Motor neuron (in vitro differentiated cells): Measurements from ENCODE around the gene KLHDC4. TPM values are rescaled to one million over a fixed set of nuclear protein-coding genes. Genes with fewer than 3 reads are reported as not detected.
"Not testable (repeated sequence)": the region's sequence is repeated elsewhere in the genome, so short reads cannot be mapped to it uniquely, and the experiment has no call there.

Experiments used
- ATAC-seq, 8 experiments: fragments of 200-7000 bp; cut with Tn5 transposase; replicated peaks in 6 of 8; 2 replicates each; pipeline ENCODE4 v1.8.0; 2021; ENCODE audit warnings: mild to moderate bottlenecking in 8 of 8, moderate library complexity in 8 of 8
- H3K27ac ChIP-seq, 2 donors: fragments of 250-450 bp; sonication (Bioruptor Pico); 2 replicates each; pipeline ENCODE4 v1.9.0; 2021; ENCODE audit warnings: antibody characterized with exemption in 2 of 2, mild to moderate bottlenecking in 2 of 2, moderate library complexity in 1 of 2
- H3K4me1 ChIP-seq, 2 donors: fragments of 250-450 bp; sonication (Bioruptor Pico); replicated peaks in 1 of 2; 2 replicates each; pipeline ENCODE4 v1.6.1; 2021; ENCODE audit warnings: antibody characterized with exemption in 2 of 2, mild to moderate bottlenecking in 2 of 2, moderate library complexity in 1 of 2
- H3K4me3 ChIP-seq, 5 donors: fragments of 250-450 bp; sonication (Bioruptor Pico); 2 replicates each; pipeline ENCODE4 v1.9.0; 2021; ENCODE audit warnings: antibody characterized with exemption in 5 of 5, mild to moderate bottlenecking in 5 of 5, moderate library complexity in 4 of 5
- WGBS, 10 experiments: fragments of 450-650 bp; shearing (Covaris generic); methylation state at CpG; one replicate each; pipeline ENCODE4 v1.0.0; 2022; 5-methylcytosine and 5-hydroxymethylcytosine counted together
- in situ Hi-C, 9 experiments: fragments of 400-800 bp; cut with MboI; loops; one replicate each; pipeline ENCODE4 v1.15.0; 2021; ENCODE audit warnings: low sequenced_read_pairs in 9 of 9, low pct_unique_long_range_greater_than_20kb in 2 of 9; ENCODE audit not compliant: unreplicated experiment in 9 of 9
- total RNA-seq, 8 experiments: library from RNA; unstranded; fragments of 300-600 nt; gene quantifications; 2 replicates each; pipeline versions ENCODE4 v1.2.3 to v1.2.4, GENCODE V29; 2022

Gene KLHDC4
- total RNA-seq, 8 experiments from 2014 or later, result 18.1 to 49.7 (median 22.4) TPM

DNA sequence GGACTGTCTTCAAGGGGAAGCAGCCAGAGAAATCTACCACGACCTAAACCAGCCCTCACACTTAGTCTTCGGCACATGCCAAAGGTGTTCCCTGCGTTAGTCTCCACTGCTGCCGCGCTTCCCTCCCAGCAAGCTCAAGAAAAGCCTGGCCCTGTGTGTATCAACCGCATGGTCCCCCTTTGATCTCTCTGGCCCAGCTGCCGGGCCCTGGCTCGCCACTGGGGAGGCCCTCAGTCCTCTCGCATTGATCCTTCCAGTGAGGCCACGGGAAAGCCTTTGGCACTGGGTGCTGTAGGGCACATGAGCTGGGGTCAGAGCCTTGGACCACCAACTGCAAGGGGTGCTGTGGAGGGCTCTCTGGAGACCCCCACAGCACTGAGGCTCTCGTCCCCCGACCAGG, 29.6 kb upstream of the KLHDC4 start:
- ATAC-seq, result no peak
- 41 to 87% (median 67%) methylated on average over 1 to 9 of the region's 12 CpGs; no CpG with 5 or more reads in 5 of the 10 experiments for WGBS, 10 experiments
- Histone ChIP-seq H3K4me3 (no peak overlapping the region), H3K27ac (no peak overlapping the region), H3K4me1 (no peaks in the 10 kb centered on the region)
- in situ Hi-C loops, result loop anchor here in 2 of 9 experiments (25.0 kb wide), 1 partner anchor 92 kb away; no protein-coding TSS in a partner anchor

- no peak overlapping the region for H3K27ac ChIP-seq
- in situ Hi-C loops, result loop anchor here in 2 of 9 experiments (25.0 kb wide), 1 partner anchor 93 kb away; no protein-coding TSS in a partner anchor
- 46 to 100% (median 92%) methylated on average over 1 to 7 of the region's 14 CpGs; no CpG with 5 or more reads in 5 of the 10 experiments for WGBS, 10 experiments
Measured at GRCh38 chr16:87794485-87795078, 28.8 kb upstream of the KLHDC4 start.

DNA sequence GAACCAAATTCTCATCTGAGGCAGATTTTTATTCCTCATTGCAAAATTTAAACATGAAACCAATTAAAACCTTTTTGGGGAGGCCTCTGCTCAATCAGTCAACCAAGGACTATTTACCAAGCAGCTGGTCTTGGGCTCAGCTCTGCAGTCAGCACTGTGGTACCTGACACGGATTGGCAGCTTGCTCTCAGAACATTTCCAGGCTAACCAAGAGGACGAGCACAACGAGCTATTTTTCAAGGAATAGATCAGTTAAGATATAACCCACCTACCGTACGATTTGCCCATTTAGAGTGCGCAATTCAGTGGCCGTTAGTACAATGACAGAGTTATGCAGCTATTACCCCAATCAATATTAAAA, 26.4 kb upstream of the KLHDC4 start:
- 64 to 86% (median 74%) methylated on average over 5 to 7 of the region's 7 CpGs; no CpG with 5 or more reads in 5 of the 10 experiments for WGBS, 10 experiments
- in situ Hi-C loops, result loop anchor here in 2 of 9 experiments (25.0 kb wide), 1 partner anchor 95 kb away; no protein-coding TSS in a partner anchor
- ATAC-seq, result no peak
- no peak overlapping the region for H3K27ac ChIP-seq
- H3K4me3 ChIP-seq, result no peak overlapping the region
- no peaks in the 10 kb centered on the region for H3K4me1 ChIP-seq

More at GRCh38 chr16:87794485-87795078, 28.8 kb upstream of the KLHDC4 start:
- no peak overlapping the region for H3K4me3 ChIP-seq
- H3K4me1 ChIP-seq, result no peaks in the 10 kb centered on the region
- ATAC-seq, result no peak

- Histone ChIP-seq H3K4me3 (no peak overlapping the region), H3K4me1 (no peaks in the 10 kb centered on the region), H3K27ac (no peak overlapping the region)
- in situ Hi-C loops, result loop anchor here in 2 of 9 experiments (25.0 kb wide), 1 partner anchor 96 kb away; no protein-coding TSS in a partner anchor
- ATAC-seq, result peak in 3 of 8 experiments; percentile 14 to 25 (median 18)
- 53 to 91% (median 79%) methylated on average over 4 to 10 of the region's 32 CpGs; no CpG with 5 or more reads in 5 of the 10 experiments for WGBS, 10 experiments
Measured at GRCh38 chr16:87791295-87792204, 25.8 kb upstream of the KLHDC4 start.

DNA sequence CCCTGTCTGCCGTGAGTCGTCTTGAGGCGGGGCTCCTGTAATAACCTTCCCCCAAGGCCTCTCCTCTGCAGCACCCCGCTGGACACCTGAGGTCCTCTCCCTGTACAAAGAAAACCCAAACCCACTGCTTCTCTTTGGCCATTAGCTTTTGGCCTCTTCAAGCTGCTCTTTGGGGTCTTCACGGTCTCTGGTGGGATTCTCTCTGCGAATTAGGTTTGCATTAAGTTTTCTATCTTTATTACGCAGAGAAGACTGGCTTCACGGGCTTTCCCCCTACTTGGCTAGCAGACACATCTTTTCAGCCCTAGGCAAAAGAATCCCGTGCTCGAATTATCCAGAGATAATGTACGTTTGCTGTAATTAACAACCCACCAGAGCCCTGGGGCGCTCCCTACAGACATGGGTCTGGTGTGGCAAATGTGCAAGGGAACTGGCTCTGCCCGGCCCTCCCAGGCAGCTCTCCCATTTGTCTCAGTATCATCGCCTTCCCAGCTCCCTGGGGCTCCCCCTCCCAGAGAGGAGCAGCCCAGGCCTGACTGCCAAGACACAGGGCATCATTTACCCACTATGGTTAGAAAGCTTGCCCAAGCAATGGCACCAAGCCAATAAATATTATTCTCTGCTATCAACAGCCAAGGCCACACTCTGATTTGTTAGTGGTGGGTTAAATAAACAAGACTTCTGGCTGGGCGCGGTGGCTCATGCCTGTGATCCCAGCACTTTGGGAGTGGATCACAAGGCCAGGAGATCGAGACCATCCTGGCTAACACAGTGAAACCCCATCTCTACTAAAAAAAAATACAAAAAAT, 24.7 kb upstream of the KLHDC4 start:
- peak in 4 of 8 experiments; percentile 45 to 72 (median 60) for ATAC-seq
- in situ Hi-C loops, result loop anchor here in 2 of 9 experiments (25.0 kb wide), 1 partner anchor 97 kb away; no protein-coding TSS in a partner anchor
- 74 to 100% (median 100%) methylated on average over 1 to 5 of the region's 17 CpGs for WGBS, 10 experiments
- Histone ChIP-seq H3K4me3 (no peak overlapping the region), H3K27ac (no peak overlapping the region), H3K4me1 (no peaks in the 10 kb centered on the region)

GRCh38 chr16:87789437-87790291, 23.9 kb upstream of the KLHDC4 start:
- WGBS, 10 experiments, result 50 to 100% (median 87%) methylated on average over 2 to 16 of the region's 20 CpGs; no CpG with 5 or more reads in 1 of the 10 experiments
- H3K4me1 ChIP-seq, result no peaks in the 10 kb centered on the region
- no peak overlapping the region for H3K4me3 ChIP-seq
- ATAC-seq, result peak in 1 of 8 experiments; percentile 25
- in situ Hi-C loops, result loop anchor here in 2 of 9 experiments (25.0 kb wide), 1 partner anchor 98 kb away; no protein-coding TSS in a partner anchor
- no peak overlapping the region for H3K27ac ChIP-seq

GRCh38 chr16:87788730-87789436, 23.1 kb upstream of the KLHDC4 start:
- not testable (repeated sequence) for H3K4me3 ChIP-seq, H3K4me1 ChIP-seq, H3K27ac ChIP-seq, ATAC-seq
- in situ Hi-C loops, result loop anchor here in 2 of 9 experiments (25.0 kb wide), 1 partner anchor 98 kb away; no protein-coding TSS in a partner anchor
- 62 to 96% (median 84%) methylated on average over 2 to 9 of the region's 10 CpGs for WGBS, 10 experiments

GRCh38 chr16:87787451-87788091, 21.8 kb upstream of the KLHDC4 start:
- WGBS, 10 experiments, result 80 to 100% methylated on average over 1 of the region's 2 CpGs; no CpG with 5 or more reads in 8 of the 10 experiments

GRCh38 chr16:87784812-87785211, 19.0 kb upstream of the KLHDC4 start:
- ATAC-seq, result no peak
- no peak overlapping the region for H3K27ac ChIP-seq
- no peak overlapping the region for H3K4me3 ChIP-seq
- 67 to 100% (median 80%) methylated on average over 1 to 7 of the region's 10 CpGs; no CpG with 5 or more reads in 3 of the 10 experiments for WGBS, 10 experiments
- peaks cover 3 to 4% of the 10 kb centered on the region in 2 donors for H3K4me1 ChIP-seq
- in situ Hi-C loops, result loop anchor here in 2 of 9 experiments (25.0 kb wide), 1 partner anchor 102 kb away; no protein-coding TSS in a partner anchor

More at GRCh38 chr16:87787451-87788091, 21.8 kb upstream of the KLHDC4 start:
- not testable (repeated sequence) for H3K4me1 ChIP-seq, ATAC-seq, H3K27ac ChIP-seq, H3K4me3 ChIP-seq
- in situ Hi-C loops, result loop anchor here in 2 of 9 experiments (25.0 kb wide), 1 partner anchor 100 kb away; no protein-coding TSS in a partner anchor

DNA sequence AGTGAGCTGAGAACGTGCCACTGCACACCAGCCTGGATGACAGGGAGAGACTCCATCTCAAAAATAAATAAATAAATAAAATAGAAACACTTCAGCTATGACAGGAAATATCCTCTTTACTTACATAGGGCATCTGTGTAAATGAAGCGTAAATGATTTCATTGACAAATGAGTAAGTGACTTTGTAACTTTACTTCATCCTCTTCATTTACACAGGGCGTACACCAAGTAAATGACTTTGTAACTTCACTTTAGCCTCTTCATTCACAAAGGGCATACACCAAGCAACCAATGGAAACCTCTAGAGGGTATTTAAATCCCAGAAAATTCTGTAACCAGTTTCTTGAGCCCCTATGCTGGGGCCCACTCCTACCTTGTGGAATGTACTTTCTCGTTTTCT, 16.2 kb upstream of the KLHDC4 start:
- ATAC-seq, result no peak
- in situ Hi-C loops, result loop anchor here in 2 of 9 experiments (25.0 kb wide), 1 partner anchor 105 kb away; no protein-coding TSS in a partner anchor
- WGBS, 10 experiments, result 83 to 100% (median 94%) methylated on average over 1 to 4 of the region's 4 CpGs; no CpG with 5 or more reads in 1 of the 10 experiments
- H3K4me1 ChIP-seq, result peaks cover 19 to 20% of the 10 kb centered on the region in 2 donors
- no peak overlapping the region for H3K4me3 ChIP-seq
- no peak overlapping the region for H3K27ac ChIP-seq
